ENCODE data around the gene COA1. TPM values are rescaled to one million over a fixed set of nuclear protein-coding genes. Genes with fewer than 3 reads are reported as not detected.
A peak's percentile ranks its signal among the peaks of the same experiment; 100 is the strongest.

The COA1 gene
- total and polyA plus RNA-seq, 9 donors, result 33.2 to 67.7 (median 51.7) TPM

DNA sequence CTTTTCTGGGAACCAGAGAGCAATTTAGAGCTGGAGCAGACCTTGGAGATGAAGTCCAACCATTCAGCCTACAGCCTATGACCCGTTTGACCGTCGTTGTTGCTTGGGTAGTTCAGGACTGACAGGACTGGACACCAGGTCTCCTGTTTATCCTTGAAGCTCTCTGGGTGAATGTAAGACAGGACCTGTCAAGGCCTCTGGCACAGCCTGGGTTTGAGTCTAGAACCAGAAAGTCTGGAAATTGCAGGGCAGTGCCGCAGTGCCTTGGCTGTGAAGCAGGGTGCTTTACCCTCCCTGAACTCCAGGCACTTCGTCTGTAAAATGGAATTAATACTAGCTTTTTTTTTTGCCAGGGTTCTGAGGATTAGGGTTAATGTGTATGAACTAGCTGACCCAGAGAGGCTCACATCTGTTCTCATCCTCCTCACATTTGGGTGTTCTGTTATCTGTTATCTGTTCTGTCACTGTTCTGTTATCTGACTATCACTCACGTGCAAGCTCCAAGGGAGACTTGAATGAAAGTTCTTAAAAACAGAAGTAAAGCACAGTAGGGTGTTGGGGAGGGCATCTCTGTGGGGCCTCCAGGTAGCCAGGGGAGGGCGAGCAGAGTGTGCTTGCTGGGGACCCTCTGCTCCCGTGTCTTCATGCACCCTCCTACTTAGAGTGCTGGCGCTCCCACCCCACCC is 39.0 kb upstream of the COA1 start:
- intact Hi-C loops (cut with DNase I), result no loop called here
- no peak for DNase-seq
- no peak for TF ChIP-seq EP300 (IDR thresholded peaks at IDR 0.05)
- TF ChIP-seq, protein P1, sequence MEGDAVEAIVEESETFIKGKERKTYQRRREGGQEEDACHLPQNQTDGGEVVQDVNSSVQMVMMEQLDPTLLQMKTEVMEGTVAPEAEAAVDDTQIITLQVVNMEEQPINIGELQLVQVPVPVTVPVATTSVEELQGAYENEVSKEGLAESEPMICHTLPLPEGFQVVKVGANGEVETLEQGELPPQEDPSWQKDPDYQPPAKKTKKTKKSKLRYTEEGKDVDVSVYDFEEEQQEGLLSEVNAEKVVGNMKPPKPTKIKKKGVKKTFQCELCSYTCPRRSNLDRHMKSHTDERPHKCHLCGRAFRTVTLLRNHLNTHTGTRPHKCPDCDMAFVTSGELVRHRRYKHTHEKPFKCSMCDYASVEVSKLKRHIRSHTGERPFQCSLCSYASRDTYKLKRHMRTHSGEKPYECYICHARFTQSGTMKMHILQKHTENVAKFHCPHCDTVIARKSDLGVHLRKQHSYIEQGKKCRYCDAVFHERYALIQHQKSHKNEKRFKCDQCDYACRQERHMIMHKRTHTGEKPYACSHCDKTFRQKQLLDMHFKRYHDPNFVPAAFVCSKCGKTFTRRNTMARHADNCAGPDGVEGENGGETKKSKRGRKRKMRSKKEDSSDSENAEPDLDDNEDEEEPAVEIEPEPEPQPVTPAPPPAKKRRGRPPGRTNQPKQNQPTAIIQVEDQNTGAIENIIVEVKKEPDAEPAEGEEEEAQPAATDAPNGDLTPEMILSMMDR (IDR thresholded peaks at IDR 0.05), result no peak
- TF ChIP-seq POLR2A (IDR thresholded peaks at IDR 0.05), result no peak
- no peaks in the 10 kb centered on the region for H3K27me3 ChIP-seq
- WGBS, 3 donors, result 81 to 88% (median 88%) methylated on average over 9 of the region's 9 CpGs
- no peak overlapping the region for H3K4me3 ChIP-seq
- H3K9me3 ChIP-seq, result no peaks in the 10 kb centered on the region
- H3K4me1 ChIP-seq (ENCODE audit: insufficient read depth), result peaks cover 3% of the 10 kb centered on the region
- no peak overlapping the region for H3K27ac ChIP-seq
- no peaks in the 10 kb centered on the region for H3K36me3 ChIP-seq

DNA sequence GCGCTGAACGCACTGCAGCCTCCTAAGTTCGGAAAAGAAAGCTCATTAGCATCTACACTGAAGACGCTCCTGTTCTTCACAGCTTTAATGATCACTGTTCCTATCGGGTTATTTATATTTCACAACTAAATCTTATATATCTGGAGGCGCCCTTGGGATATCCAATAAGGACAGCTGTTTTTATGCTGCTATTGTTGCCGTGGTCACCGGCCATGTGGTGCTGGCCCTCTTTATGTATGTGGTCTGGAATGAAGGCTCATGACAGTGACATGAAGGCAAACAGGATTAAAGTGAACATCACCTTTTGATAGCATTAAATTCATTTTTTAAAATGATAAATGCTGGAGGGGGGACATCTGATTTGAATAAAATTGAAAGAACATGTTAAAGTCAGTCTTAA is 38.0 kb upstream of the COA1 start:
- intact Hi-C loops (cut with DNase I), result no loop called here
- no peak for DNase-seq
- Histone ChIP-seq H3K36me3 (no peaks in the 10 kb centered on the region), H3K4me1 (ENCODE audit: insufficient read depth) (peaks cover 11% of the 10 kb centered on the region), H3K4me3 (no peak overlapping the region), H3K27me3 (no peaks in the 10 kb centered on the region), H3K9me3 (no peaks in the 10 kb centered on the region), H3K27ac (no peak overlapping the region)
- TF ChIP-seq, protein P1 (IDR thresholded peaks at IDR 0.05), result no peak
- TF ChIP-seq POLR2A (IDR thresholded peaks at IDR 0.05) (no peak), EP300 (IDR thresholded peaks at IDR 0.05) (no peak)
- 86 to 91% (median 87%) methylated on average over 8 of the region's 8 CpGs for WGBS, 3 donors

GRCh38 chr7:43766564-43766963 is 37.2 kb upstream of the COA1 start:
- no peak for DNase-seq
- no peaks in the 10 kb centered on the region for H3K27me3 ChIP-seq
- intact Hi-C loops (cut with DNase I), result no loop called here
- WGBS, 3 donors, result 61 to 68% (median 66%) methylated on average over 8 of the region's 8 CpGs
- H3K9me3 ChIP-seq, result no peaks in the 10 kb centered on the region
- peaks cover 11% of the 10 kb centered on the region for H3K4me1 ChIP-seq (ENCODE audit: insufficient read depth)
- no peak overlapping the region for H3K4me3 ChIP-seq
- TF ChIP-seq EP300 (IDR thresholded peaks at IDR 0.05) (no peak), POLR2A (IDR thresholded peaks at IDR 0.05) (no peak)
- TF ChIP-seq, protein P1 (IDR thresholded peaks at IDR 0.05), result no peak
- H3K36me3 ChIP-seq, result no peaks in the 10 kb centered on the region
- no peak overlapping the region for H3K27ac ChIP-seq

DNA sequence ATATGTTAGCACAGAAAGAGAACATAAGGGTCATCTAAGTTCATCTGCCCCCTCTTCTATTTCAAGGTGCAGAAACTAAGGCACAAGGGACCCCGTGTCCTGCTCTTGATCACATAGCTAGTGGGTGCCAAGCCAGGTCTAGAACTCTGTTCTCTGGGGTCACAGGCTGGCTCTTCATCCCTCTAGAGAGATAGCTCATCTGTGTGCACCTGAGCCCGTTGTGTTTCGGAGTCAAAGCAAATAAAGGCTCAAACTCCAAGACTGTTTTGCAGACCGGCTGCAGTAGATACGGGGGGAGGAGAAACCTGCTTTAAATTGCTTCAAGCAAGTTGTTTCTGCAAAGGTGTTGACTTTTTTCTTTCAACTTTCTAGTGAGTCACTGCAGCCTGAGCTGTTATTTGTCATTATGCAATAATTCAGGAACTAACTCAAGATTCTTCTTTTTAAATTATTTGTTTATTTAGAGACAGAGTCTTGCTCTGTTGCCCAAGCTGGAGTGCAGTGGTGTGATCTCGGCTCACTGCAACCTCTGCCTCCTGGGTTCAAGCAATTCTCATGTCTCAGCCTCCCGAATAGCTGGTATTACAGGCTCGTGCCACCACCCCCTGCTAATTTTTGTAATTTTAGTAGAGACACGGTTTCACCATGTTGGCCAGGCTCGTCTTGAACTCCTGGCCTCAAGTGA is 35.6 kb upstream of the COA1 start:
- 69 to 80% (median 71%) methylated on average over 10 of the region's 10 CpGs for WGBS, 3 donors
- H3K36me3 ChIP-seq, result no peaks in the 10 kb centered on the region
- peak overlapping the region in 1 of 2 donors; percentile 61 for H3K27ac ChIP-seq
- H3K4me3 ChIP-seq, result no peak overlapping the region
- peaks cover 11% of the 10 kb centered on the region for H3K4me1 ChIP-seq (ENCODE audit: insufficient read depth)
- no peak for DNase-seq
- H3K27me3 ChIP-seq, result no peaks in the 10 kb centered on the region
- TF ChIP-seq EP300 (IDR thresholded peaks at IDR 0.05) (no peak), POLR2A (IDR thresholded peaks at IDR 0.05) (no peak)
- TF ChIP-seq, protein P1 (IDR thresholded peaks at IDR 0.05), result no peak
- no peaks in the 10 kb centered on the region for H3K9me3 ChIP-seq
- intact Hi-C loops (cut with DNase I), result no loop called here

Data from ovary (tissue), 9 donors.